GM19397 (cell line): ENCODE data around the gene INPP5F.
A peak's percentile ranks its signal among the peaks of the same experiment; 100 is the strongest.
"Not testable (repeated sequence)": the region's sequence is repeated elsewhere in the genome, so short reads cannot be mapped to it uniquely, and the experiment has no call there.

Experiments
- ATAC-seq: cut with Tn5 transposase; IDR thresholded peaks from one replicate; pipeline ENCODE4 v1.9.1; 2021; ENCODE audit warnings: mild to moderate bottlenecking, moderate library complexity; ENCODE audit not compliant: unreplicated experiment

The INPP5F gene

GRCh38 chr10:119703903-119704508 lies 21.8 kb upstream of the INPP5F start:
- ATAC-seq = no peak

GRCh38 chr10:119705434-119705831 lies 20.4 kb upstream of the INPP5F start:
- peak; percentile 45 for ATAC-seq

GRCh38 chr10:119706521-119707278 lies 19.1 kb upstream of the INPP5F start:
- no peak for ATAC-seq

- ATAC-seq = not testable (repeated sequence)
Measured at GRCh38 chr10:119707331-119707730, 18.5 kb upstream of the INPP5F start.

GRCh38 chr10:119710935-119711334 lies 14.9 kb upstream of the INPP5F start:
- not testable (repeated sequence) for ATAC-seq

GRCh38 chr10:119713744-119714483 lies 11.9 kb upstream of the INPP5F start:
- ATAC-seq = no peak

GRCh38 chr10:119714484-119714816 lies 11.4 kb upstream of the INPP5F start:
- no peak for ATAC-seq

- no peak for ATAC-seq
Measured at GRCh38 chr10:119715628-119716505, 10.0 kb upstream of the INPP5F start.

- ATAC-seq = no peak
Measured at GRCh38 chr10:119723161-119723560, 2.7 kb upstream of the INPP5F start.

- ATAC-seq = no peak
Measured at GRCh38 chr10:119723624-119724023, 2.2 kb upstream of the INPP5F start.

- ATAC-seq = peak; percentile 13
Measured at GRCh38 chr10:119724593-119725516, 995 bp upstream of the INPP5F start.

GRCh38 chr10:119725517-119725827 lies 378 bp upstream of the INPP5F start:
- ATAC-seq = peak; percentile 74

GRCh38 chr10:119726676-119727261 lies 919 bp downstream of the INPP5F start:
- no peak for ATAC-seq

- ATAC-seq = no peak
Measured at GRCh38 chr10:119728172-119728800, 2.4 kb downstream of the INPP5F start.

- ATAC-seq = no peak
Measured at GRCh38 chr10:119734396-119735332, 8.8 kb downstream of the INPP5F start.

GRCh38 chr10:119735451-119735850 lies 9.6 kb downstream of the INPP5F start:
- ATAC-seq = no peak

GRCh38 chr10:119736220-119736619 lies 10.4 kb downstream of the INPP5F start:
- ATAC-seq = no peak

- ATAC-seq = no peak
Measured at GRCh38 chr10:119737039-119737663, 11.3 kb downstream of the INPP5F start.
